A673 (cell line): ENCODE results near the gene MAPRE3. TPM values are rescaled to one million over a fixed set of nuclear protein-coding genes. Genes with fewer than 3 reads are reported as not detected.

Experiments used
- BruUV-seq: library from RNA; stranded (reverse); fragments of 400-500 nt; replicated peaks from 2 replicates; lab custom pipeline; 2021; lab: Mats Ljungman, UMichigan
- CTCF ChIA-PET: fragments of 300-600 bp; sonication (Branson Sonifier 250); formaldehyde crosslinking; loops from one replicate; lab custom pipeline; 2022; ENCODE audit warnings: antibody characterized with exemption; lab: Charles Lee
- POLR2A ChIA-PET: fragments of 300-600 bp; sonication (Branson Sonifier 250); formaldehyde crosslinking; loops from one replicate; lab custom pipeline; 2022; ENCODE audit warnings: antibody characterized with exemption; ENCODE audit not compliant: low non-redundant PET; lab: Charles Lee
- DNase-seq: peaks from one replicate; pipeline ENCODE4 v3.0.0-alpha.2; 2015; ENCODE audit warnings: low spot score
- H3K27ac ChIP-seq: fragments of 200-600 bp; sonication (generic); 2 replicates; pipeline ENCODE4 v1.5.1; 2016; ENCODE audit warnings: mixed run types, low read depth, mild to moderate bottlenecking, mixed read lengths, antibody characterized with exemption, low read length; ENCODE audit not compliant: poor library complexity, severe bottlenecking
- H3K27me3 ChIP-seq: fragments of 200-600 bp; sonication (generic); replicated peaks from 2 replicates; pipeline ENCODE4 v1.6.1; 2017; ENCODE audit warnings: mixed run types, low read depth, mild to moderate bottlenecking, mixed read lengths, antibody characterized with exemption, low read length; ENCODE audit not compliant: insufficient read depth, poor library complexity
- H3K36me3 ChIP-seq: fragments of 200-600 bp; sonication (generic); 2 replicates; pipeline ENCODE4 v1.6.1; 2016; ENCODE audit warnings: mixed run types, mild to moderate bottlenecking, mixed read lengths, antibody characterized with exemption, low read length; ENCODE audit not compliant: insufficient read depth, poor library complexity, severe bottlenecking
- H3K4me1 ChIP-seq: fragments of 200-600 bp; sonication (generic); 2 replicates; pipeline ENCODE4 v1.6.1; 2017; ENCODE audit warnings: mixed run types, mild to moderate bottlenecking, mixed read lengths, antibody characterized with exemption, low read length; ENCODE audit not compliant: insufficient read depth, poor library complexity, severe bottlenecking
- H3K4me3 ChIP-seq: fragments of 200-600 bp; sonication (generic); 2 replicates; pipeline ENCODE4 v1.5.1; 2016; ENCODE audit warnings: low read depth, mixed run types, mild to moderate bottlenecking, mixed read lengths, low read length; ENCODE audit not compliant: poor library complexity, severe bottlenecking
- H3K9me3 ChIP-seq: fragments of 200-600 bp; sonication (generic); 2 replicates; pipeline ENCODE4 v1.6.1; 2016; ENCODE audit warnings: mixed run types, low read depth, mild to moderate bottlenecking, mixed read lengths, antibody characterized with exemption, low read length; ENCODE audit not compliant: poor library complexity, severe bottlenecking
- EZH2 ChIP-seq: fragments of 200-600 bp; sonication (generic); IDR thresholded peaks from 2 replicates; pipeline ENCODE4 v1.6.1; 2017; ENCODE audit warnings: borderline replicate concordance, low read depth, mild to moderate bottlenecking, mixed read lengths, antibody characterized with exemption, low read length; ENCODE audit not compliant: poor library complexity, severe bottlenecking
- intact Hi-C: fragments of 100-400 bp; cut with micrococcal nuclease; formaldehyde crosslinking; loops from one replicate; pipeline ENCODE4 v1.10.0; 2022; ENCODE audit not compliant: unreplicated experiment
- total RNA-seq: library from RNA; stranded (reverse); gene quantifications from 2 replicates; pipeline ENCODE4 v1.2.3, GENCODE V29; 2021
- TF ChIP-seq, protein P1 (sequence below): fragments of 300-800, 200-600 bp; sonication (generic); conservative IDR thresholded peaks from 2 replicates; pipeline ENCODE4 v1.5.1; 2017; ENCODE audit warnings: low read depth, mild to moderate bottlenecking, antibody characterized with exemption, low read length, moderate library complexity, mixed read lengths

MAPRE3 gene
- total RNA-seq, 1 experiment from 2014 or later, result 8.4 TPM

DNA sequence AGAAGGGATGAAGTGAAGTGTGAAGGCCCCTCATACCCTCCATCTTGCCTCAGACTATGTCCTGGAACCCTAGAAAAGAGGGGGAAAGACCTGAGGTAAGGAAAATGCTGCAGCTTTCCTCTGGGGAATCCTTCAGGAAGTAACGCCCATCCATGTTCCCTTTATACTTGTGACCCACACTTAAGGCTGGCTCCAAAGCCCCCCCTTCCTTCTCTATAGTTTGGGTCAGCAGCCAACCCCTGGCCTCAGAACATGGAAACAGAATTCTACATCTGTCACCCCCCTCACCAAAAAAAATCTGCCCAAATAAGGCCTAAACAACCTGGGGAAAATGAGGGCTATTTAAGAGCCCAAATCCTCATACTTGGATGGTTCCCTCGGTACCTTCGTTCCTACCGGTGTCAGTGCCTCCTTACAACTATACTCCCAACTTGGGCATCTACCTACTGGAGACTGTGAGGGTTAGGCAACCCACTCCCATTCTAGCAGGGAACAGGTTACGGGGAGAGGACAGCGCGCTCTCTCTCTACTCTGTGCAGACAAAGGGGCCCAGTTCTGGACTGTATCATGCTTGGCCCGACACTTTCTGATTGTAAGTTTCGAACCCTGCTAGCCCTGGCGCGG, 100.3 kb downstream of the MAPRE3 start:
- H3K9me3 ChIP-seq, result no peaks in the 10 kb centered on the region
- H3K27me3 ChIP-seq, result no peaks in the 10 kb centered on the region
- H3K4me1 ChIP-seq, result peaks cover 41% of the 10 kb centered on the region
- peak overlapping the region; percentile 99 for H3K4me3 ChIP-seq
- peak overlapping the region; percentile 87 for H3K27ac ChIP-seq
- no peak for TF ChIP-seq EZH2
- TF ChIP-seq, protein P1, sequence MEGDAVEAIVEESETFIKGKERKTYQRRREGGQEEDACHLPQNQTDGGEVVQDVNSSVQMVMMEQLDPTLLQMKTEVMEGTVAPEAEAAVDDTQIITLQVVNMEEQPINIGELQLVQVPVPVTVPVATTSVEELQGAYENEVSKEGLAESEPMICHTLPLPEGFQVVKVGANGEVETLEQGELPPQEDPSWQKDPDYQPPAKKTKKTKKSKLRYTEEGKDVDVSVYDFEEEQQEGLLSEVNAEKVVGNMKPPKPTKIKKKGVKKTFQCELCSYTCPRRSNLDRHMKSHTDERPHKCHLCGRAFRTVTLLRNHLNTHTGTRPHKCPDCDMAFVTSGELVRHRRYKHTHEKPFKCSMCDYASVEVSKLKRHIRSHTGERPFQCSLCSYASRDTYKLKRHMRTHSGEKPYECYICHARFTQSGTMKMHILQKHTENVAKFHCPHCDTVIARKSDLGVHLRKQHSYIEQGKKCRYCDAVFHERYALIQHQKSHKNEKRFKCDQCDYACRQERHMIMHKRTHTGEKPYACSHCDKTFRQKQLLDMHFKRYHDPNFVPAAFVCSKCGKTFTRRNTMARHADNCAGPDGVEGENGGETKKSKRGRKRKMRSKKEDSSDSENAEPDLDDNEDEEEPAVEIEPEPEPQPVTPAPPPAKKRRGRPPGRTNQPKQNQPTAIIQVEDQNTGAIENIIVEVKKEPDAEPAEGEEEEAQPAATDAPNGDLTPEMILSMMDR, result no peak
- H3K36me3 ChIP-seq, result peaks cover 21% of the 10 kb centered on the region
- ChIA-PET POLR2A (no interaction called here), CTCF (interaction anchor here (2.0 kb wide), 1 partner anchor 11 kb away, joined by 10 read pairs; no protein-coding TSS in a partner anchor)
- DNase-seq, result no peak
- intact Hi-C loops, result no loop called here
- BruUV-seq, result TSS peak; percentile 59

GRCh38 chr2:27071277-27071989, 101.0 kb downstream of the MAPRE3 start, which contains the start of gene OST4:
Gene OST4 (minus strand): TSS chr2:27071654.
- H3K36me3 ChIP-seq, result peaks cover 21% of the 10 kb centered on the region

More at GRCh38 chr2:27071277-27071989, 101.0 kb downstream of the MAPRE3 start, which contains the start of gene OST4:
- Histone ChIP-seq H3K27ac (peak within 1 kb of the TSS; percentile 87), H3K27me3 (no peaks in the 10 kb centered on the region), H3K9me3 (no peaks in the 10 kb centered on the region), H3K4me1 (peaks cover 41% of the 10 kb centered on the region), H3K4me3 (peak within 1 kb of the TSS; percentile 99)
- POLR2A ChIA-PET, result interaction anchor here (0.5 to 0.6 kb wide), 2 partner anchors 16 to 234 kb away, joined by 3 to 15 read pairs; no protein-coding TSS in a partner anchor
- intact Hi-C loops, result no loop called here
- peak; percentile 96 for DNase-seq
- CTCF ChIA-PET, result interaction anchor here (1.2 to 2.0 kb wide), 2 partner anchors 10 to 16 kb away, joined by 5 to 10 read pairs; no protein-coding TSS in a partner anchor
- BruUV-seq, result no TSS peak
- TF ChIP-seq EZH2, result no peak
- TF ChIP-seq, protein P1, result 0 out of 2 replicates have a peak, but pooled peaks have one; percentile 11
